Breast epithelium (tissue), 3 donors: Measurements from ENCODE around the gene C19orf47.

Source experiments
- CTCF ChIP-seq, 3 donors: fragments of 450-650 bp; IDR thresholded peaks; one replicate each; pipeline ENCODE4 v1.5.1; 2016 to 2017; ENCODE audit warnings: antibody characterized with exemption in 3 of 3, mild to moderate bottlenecking in 3 of 3, moderate library complexity in 3 of 3
- POLR2A ChIP-seq: fragments of 450-650 bp; IDR thresholded peaks from one replicate; pipeline ENCODE4 v1.6.1; 2016; ENCODE audit warnings: antibody characterized with exemption, mild to moderate bottlenecking, moderate library complexity

- TF ChIP-seq POLR2A (peak; percentile 89), CTCF (IDR thresholded peaks at IDR 0.05) (peak in 1 of 3 donors; percentile 29)
Measured at GRCh38 chr19:40348125-40348913, at the start of gene C19orf47, which contains the start of gene PLD3.
